HG03558 (cell line): ENCODE results near the gene NPAS2.

ENCODE experiments used
- ATAC-seq: cut with Tn5 transposase; IDR thresholded peaks from one replicate; pipeline ENCODE4 v1.9.1; 2021; ENCODE audit warnings: moderate number of reproducible peaks; ENCODE audit not compliant: unreplicated experiment; ENCODE audit errors: extremely low read depth

NPAS2 gene

GRCh38 chr2:100852999-100853908, 33.3 kb downstream of the NPAS2 start:
- no peak for ATAC-seq

- ATAC-seq: no peak
These were observed 34.2 kb downstream of the NPAS2 start for GRCh38 chr2:100853909-100854810.

DNA sequence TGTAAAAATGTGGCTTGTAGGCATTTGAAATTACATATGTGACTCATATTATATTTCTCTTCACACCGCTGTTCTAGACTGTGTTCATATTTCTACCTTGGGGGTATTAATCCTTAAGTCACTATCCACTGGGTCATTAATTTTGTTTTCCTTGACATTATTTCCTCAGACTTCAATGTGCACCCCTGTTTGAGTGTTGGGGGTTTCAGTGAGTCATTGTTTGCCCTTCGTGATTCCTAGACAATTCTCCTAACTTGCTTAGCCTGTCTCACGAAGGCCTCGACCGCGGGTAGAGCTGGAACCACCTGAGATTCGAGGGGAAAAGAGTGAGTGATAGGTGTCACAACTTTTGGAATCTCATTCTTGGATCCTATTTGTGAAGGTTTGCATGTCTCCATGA, 35.1 kb downstream of the NPAS2 start:
- no peak for ATAC-seq

DNA sequence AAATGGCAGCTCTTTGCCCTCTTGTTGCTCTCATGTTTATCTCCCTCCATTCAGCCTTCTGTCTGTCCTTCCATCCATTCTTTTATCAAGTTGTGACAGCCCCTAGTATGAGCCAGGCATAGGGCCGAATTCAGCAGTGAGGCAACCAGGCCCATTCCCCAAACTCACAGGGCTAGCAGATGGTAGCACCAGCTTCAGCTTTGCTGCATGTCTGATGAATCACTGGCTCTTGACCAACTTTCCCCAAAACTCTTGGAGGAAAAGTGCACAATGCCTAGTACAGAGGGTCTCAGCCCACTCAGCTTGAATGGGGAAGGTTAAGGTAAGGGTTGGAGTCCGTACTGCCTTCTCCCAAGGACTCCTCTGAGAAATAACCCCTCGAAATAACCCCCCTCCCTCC, 35.7 kb downstream of the NPAS2 start:
- ATAC-seq: no peak

DNA sequence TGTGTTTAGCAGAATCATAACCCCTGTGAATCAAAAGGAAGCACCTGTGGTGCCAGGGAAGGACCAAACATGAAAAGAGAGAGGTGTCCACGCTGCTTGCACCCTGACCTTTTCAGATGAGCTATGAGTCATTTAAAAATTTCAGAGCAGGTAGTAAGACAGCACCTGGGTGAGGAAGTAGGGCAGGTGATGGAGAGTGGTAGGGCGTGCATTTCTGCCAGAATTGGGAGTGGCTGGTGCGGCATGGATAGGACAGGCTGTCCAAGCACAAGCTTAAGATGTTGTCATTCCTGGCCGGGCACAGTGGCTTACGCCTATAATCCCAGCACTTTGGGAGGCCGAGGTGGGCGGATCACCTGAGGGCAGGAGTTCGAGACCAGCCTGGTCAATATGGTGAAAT, 36.8 kb downstream of the NPAS2 start:
- no peak for ATAC-seq

- ATAC-seq: no peak
These were observed 37.4 kb downstream of the NPAS2 start for GRCh38 chr2:100857341-100857740.

DNA sequence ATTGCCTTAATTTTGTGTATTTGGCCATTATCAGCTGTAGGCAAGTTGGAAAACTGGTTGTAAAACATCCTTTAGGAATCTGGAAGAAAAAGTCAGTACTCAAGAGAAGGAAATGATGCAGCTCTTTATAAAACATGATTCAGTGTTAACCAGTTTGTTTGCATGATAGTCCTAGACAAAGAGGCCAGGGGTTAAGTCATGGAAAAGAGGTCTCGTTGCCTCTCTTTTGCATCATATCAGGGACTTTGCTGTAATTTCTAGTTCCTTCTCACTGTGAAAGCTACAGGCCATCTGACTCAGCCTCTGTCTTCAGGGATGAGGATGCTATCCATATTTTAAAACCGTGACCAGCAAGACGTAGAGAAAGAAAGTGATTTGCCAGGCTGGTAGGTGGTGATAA, 38.0 kb downstream of the NPAS2 start:
- ATAC-seq: no peak

GRCh38 chr2:100859902-100860301, 40.0 kb downstream of the NPAS2 start:
- no peak for ATAC-seq

GRCh38 chr2:100861340-100861739, 41.4 kb downstream of the NPAS2 start:
- no peak for ATAC-seq

DNA sequence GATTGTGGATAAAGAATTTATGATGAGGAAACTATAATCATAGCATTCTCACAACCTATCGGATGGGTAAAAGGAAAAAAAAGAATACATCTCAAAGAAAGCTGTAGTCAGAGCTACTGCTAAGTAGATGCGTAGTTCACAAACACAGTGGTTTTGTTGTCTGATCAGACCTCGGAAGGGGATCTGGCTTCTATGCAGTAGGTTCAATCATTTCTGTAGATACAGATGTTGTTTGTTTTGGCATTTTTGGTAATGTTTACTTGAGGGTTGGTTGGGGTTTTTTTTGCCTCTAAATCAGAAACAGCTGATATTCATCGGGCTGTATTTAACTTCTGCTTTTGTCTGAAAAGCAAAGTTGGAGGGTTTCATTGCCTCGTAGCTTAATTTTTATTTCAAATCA, 42.1 kb downstream of the NPAS2 start:
- ATAC-seq: no peak

GRCh38 chr2:100865816-100866460, 46.0 kb downstream of the NPAS2 start:
- ATAC-seq: no peak

DNA sequence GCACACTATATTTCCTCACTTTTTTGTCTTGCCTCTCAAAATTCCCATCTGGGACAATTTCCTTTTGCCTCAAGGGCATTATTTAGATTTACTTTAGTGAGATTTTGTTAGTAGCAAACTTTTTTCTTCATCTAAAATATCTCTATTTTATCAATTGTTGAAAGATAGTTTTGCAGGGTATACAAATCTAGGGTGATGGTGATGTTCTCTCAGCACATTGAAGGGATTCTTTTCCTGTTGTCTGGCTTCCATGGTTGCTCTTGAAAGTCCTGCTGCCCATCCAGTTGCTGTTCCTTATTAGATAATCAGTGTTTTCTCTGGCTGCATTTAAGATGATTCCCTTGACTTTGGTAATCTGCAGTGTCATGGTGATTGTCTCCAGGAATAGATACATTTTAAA, 48.1 kb downstream of the NPAS2 start:
- ATAC-seq: no peak

GRCh38 chr2:100869120-100869519, 49.2 kb downstream of the NPAS2 start:
- ATAC-seq: no peak

DNA sequence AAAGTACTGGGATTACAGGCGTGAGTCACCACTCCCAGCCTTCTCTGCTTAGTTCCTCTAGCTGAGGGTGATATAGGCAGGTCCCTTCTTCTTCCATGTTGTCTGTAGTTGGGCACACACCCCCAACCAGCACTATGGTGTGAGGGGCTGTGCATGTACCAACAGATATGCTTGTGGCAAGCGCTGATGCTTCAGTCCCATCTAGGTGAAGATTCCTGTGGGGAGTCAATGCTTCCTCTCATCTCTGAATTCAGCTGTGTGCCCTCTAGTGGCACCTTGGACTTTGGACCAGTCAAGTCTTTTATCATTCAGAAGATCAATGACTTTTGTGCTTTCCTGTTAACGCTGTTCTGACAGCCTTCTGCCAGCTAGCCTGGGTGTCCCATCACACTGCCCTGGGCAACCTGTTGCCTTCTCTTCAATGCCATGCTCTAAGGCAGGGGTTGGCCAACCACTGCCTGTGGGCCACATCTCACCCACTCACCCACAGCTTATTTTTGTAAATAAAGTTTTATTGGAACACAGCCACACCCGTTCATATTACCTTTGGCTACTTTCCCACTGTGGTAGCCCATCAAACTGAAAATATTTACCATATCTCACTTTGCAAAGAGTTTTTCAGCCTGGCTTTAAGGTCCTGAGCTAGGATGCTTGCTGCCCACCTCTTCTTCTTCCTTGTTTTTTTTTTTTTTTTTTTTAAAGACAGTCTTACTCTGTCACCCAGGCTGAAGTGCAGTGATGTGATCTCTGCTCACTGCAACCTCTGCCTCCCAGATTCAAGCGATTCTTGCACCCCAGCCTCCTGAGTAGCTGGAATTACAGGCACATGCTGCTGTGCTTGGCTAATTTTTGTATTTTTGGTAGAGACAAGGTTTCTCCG, 51.0 kb downstream of the NPAS2 start:
- no peak for ATAC-seq

DNA sequence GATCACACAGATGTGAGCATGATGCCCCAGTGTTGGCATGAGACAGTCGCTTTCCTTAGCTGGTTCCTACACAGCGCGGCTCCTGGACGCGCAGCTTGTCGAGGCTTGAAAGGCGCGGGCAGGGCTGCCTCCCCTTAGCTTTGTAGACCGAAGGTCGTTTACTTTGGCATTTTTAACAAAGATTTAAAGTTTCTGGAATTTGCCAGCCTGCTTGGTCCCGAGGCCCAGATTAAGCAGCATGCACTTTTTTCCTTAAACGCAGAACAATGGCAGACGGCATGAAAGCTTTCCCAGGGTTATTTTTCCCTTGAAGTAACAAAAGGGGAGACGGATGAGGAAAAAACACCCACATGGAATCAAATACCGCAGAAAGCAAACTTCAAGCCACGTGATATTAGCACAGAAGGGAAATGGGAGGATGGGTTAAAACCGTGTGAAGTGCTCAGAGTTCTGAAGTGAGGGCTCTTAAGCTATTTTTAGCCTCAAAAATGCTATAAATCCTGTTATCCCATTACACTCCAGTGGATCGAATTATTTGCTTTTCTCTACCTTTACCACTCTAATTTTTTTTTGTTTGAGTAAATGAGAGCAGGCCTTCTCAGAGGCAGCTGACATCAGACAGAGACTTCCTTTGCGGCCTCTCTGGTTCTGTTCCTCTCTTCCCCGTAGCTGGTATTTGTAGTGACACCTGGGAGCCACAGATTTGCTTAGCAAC, 55.7 kb downstream of the NPAS2 start:
- no peak for ATAC-seq

DNA sequence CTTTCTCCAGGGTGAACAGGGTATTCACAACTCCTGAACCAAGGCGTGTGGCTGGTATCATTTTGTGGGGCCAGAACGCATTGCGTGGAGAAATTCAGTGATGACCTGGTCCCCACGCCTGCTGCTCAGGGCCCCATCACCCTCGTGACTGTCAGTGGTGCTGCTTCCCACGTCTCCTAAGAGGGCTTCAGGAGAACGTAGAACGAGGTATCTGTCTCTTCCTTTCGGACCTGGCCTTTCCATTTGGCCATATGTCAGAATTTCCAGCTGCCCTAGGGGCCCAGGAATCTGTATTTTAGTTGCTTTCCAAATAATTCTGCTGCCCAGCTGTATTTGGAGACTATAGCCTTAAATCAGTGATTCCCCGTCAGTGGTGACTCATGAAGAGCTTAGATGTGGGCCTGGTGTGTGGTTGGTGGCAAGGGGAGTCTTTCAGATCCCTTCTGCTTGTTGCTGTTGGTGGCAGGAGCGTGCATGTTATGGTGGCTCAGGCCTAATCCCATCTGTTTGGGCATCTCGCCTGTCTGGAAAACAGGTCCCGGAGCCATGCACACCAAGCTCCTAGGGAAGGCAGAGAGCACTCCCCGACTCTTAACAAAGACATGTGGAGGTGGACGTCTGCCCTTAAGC, 56.4 kb downstream of the NPAS2 start:
- no peak for ATAC-seq

DNA sequence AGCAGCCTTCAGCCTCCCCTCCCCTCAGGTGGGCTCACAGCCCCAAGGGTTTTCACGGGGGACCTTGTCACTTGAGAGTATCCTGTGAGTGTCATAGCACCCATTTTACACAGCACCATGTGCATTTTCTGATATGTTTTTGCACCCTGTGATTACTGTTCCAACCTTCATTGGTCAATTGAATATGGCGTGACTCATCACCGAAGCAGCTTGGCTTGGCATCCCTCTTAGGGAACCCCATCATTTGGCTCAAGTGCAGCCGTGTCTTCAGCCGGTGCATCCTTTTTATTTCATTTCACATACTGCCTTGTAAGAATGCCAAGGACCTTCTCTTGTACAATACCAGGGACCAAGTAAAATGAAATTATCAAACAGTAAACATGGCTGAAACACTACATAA, 57.6 kb downstream of the NPAS2 start:
- no peak for ATAC-seq

DNA sequence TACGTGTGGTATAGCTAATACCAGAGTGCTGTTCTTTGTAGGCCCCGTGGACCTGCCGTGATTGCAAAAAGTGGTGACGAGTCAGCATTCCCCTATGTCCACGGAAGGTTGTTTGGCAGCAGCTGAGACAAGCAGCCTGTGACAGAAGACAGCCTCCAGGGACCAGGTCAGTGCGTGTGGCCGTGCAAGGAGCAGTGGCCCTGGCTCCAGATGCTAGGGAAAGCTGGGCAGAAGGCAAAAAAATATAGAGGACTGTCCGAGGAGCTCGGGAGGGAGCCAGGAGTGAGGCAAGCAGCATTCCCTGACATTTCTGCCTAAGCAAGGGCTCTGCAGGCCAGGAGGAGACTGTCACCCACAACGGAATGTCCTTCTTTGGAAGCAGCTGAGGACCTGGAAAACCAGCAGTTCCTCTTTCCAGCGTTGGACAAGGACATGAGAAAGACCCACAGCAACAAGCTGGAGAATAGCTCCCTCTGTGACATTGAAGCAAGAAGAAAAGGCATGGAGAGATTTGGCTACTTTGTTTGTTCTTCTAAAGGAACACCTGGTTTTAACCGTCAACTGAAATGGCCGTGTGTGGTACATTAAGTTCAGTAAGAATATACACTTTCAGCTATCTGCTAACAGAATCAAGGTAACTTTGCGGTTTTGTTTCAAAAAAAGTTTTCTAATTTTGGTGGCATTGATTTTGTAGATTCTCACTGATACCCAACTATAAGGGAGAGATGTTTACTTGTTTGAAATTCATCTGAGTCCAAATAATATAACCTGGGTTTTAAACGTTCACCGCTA, 58.3 kb downstream of the NPAS2 start:
- ATAC-seq: no peak
